ENCODE data around the gene P3H2.

DNA sequence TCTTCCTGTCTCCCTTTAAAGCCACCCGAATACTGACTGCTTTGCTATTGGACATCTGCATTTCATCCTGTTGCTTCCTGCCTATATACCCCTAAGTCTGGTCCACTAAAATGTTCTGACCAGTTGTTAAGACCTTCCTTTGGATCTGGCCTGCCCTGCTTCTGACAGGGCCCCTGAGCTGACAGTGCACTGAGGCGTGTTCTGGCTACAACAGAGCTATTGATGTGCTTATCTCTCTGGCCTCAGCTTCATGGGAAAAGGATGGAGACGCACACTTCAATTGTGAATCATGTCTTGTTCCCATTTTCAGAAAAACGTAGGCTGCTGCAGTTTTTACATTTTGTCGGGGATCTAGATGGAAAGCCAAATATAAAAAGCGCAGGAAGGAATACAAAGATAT, 7.1 kb upstream of the P3H2 start:
- TF ChIP-seq, protein P1, sequence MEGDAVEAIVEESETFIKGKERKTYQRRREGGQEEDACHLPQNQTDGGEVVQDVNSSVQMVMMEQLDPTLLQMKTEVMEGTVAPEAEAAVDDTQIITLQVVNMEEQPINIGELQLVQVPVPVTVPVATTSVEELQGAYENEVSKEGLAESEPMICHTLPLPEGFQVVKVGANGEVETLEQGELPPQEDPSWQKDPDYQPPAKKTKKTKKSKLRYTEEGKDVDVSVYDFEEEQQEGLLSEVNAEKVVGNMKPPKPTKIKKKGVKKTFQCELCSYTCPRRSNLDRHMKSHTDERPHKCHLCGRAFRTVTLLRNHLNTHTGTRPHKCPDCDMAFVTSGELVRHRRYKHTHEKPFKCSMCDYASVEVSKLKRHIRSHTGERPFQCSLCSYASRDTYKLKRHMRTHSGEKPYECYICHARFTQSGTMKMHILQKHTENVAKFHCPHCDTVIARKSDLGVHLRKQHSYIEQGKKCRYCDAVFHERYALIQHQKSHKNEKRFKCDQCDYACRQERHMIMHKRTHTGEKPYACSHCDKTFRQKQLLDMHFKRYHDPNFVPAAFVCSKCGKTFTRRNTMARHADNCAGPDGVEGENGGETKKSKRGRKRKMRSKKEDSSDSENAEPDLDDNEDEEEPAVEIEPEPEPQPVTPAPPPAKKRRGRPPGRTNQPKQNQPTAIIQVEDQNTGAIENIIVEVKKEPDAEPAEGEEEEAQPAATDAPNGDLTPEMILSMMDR (tag by site-specific recombination; IDR thresholded peaks at IDR 0.05), result no peak
- TF ChIP-seq ZNF146 (tag by site-specific recombination; IDR thresholded peaks at IDR 0.05) (no peak), ZNF274 (IDR thresholded peaks at IDR 0.05; ENCODE audit: low read length) (no peak), ZNF274 (tag by site-specific recombination; IDR thresholded peaks at IDR 0.05; ENCODE audit: borderline replicate concordance) (no peak), ZNF558 (tag by site-specific recombination; IDR thresholded peaks at IDR 0.05) (no peak), ZNF24 (tag by site-specific recombination; IDR thresholded peaks at IDR 0.05) (no peak)
- TF ChIP-seq, protein P2, sequence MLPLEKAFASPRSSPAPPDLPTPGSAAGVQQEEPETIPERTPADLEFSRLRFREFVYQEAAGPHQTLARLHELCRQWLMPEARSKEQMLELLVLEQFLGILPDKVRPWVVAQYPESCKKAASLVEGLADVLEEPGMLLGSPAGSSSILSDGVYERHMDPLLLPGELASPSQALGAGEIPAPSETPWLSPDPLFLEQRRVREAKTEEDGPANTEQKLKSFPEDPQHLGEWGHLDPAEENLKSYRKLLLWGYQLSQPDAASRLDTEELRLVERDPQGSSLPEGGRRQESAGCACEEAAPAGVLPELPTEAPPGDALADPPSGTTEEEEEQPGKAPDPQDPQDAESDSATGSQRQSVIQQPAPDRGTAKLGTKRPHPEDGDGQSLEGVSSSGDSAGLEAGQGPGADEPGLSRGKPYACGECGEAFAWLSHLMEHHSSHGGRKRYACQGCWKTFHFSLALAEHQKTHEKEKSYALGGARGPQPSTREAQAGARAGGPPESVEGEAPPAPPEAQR (tag by site-specific recombination; IDR thresholded peaks at IDR 0.05), result no peak
- TF ChIP-seq, protein P3, sequence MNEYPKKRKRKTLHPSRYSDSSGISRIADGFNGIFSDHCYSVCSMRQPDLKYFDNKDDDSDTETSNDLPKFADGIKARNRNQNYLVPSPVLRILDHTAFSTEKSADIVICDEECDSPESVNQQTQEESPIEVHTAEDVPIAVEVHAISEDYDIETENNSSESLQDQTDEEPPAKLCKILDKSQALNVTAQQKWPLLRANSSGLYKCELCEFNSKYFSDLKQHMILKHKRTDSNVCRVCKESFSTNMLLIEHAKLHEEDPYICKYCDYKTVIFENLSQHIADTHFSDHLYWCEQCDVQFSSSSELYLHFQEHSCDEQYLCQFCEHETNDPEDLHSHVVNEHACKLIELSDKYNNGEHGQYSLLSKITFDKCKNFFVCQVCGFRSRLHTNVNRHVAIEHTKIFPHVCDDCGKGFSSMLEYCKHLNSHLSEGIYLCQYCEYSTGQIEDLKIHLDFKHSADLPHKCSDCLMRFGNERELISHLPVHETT (tag by site-specific recombination; IDR thresholded peaks at IDR 0.05), result no peak
